Astrocyte (in vitro differentiated cells and primary cell): ENCODE data around the gene HMGCS2. TPM values are rescaled to one million over a fixed set of nuclear protein-coding genes. Genes with fewer than 3 reads are reported as not detected.

ENCODE experiments used
- DNase-seq: peaks from one replicate; pipeline ENCODE4 v3.0.0-alpha.2; 2010; ENCODE audit warnings: low read depth
- FAIRE-seq: peaks from 2 replicates; lab custom pipeline; 2011; peaks lifted over from hg19 to GRCh38; lab: Jason Lieb, UNC
- H2AFZ ChIP-seq: 2 replicates; pipeline ENCODE4 v1.6.0; 2012; ENCODE audit warnings: low read depth, low read length, inconsistent platforms
- H3K27ac ChIP-seq: 2 replicates; pipeline ENCODE4 v1.5.1; 2011; ENCODE audit warnings: low read depth, low read length, inconsistent platforms
- H3K27me3 ChIP-seq: 2 replicates; pipeline ENCODE4 v1.6.0; 2011; ENCODE audit warnings: low read length, inconsistent platforms; ENCODE audit not compliant: insufficient read depth
- H3K36me3 ChIP-seq: 2 replicates; pipeline ENCODE4 v1.5.1; 2011; ENCODE audit warnings: low read length, inconsistent platforms; ENCODE audit not compliant: insufficient read depth
- H3K4me1 ChIP-seq: 2 replicates; pipeline ENCODE4 v1.5.1; 2011; ENCODE audit warnings: low read length, inconsistent platforms; ENCODE audit not compliant: insufficient read depth
- H3K4me2 ChIP-seq: 2 replicates; pipeline ENCODE4 v1.6.0; 2012; ENCODE audit warnings: low read length, inconsistent platforms
- H3K4me3 ChIP-seq: 2 replicates; pipeline ENCODE4 v1.5.1; 2011; ENCODE audit warnings: low read depth, mild to moderate bottlenecking, low read length, inconsistent platforms; ENCODE audit not compliant: insufficient read depth
- H3K79me2 ChIP-seq: 2 replicates; pipeline ENCODE4 v1.6.0; 2012; ENCODE audit warnings: mild to moderate bottlenecking, low read length, inconsistent platforms; ENCODE audit not compliant: insufficient read depth
- H3K9ac ChIP-seq: 2 replicates; pipeline ENCODE4 v1.6.0; 2012; ENCODE audit warnings: mild to moderate bottlenecking, low read length, inconsistent platforms
- H3K9me3 ChIP-seq: 2 replicates; pipeline ENCODE4 v1.5.1; 2012; ENCODE audit warnings: low read depth, mild to moderate bottlenecking, low read length, inconsistent platforms; ENCODE audit not compliant: insufficient read depth
- H4K20me1 ChIP-seq: 2 replicates; pipeline ENCODE4 v1.6.0; 2012; ENCODE audit warnings: low read length, inconsistent platforms; ENCODE audit not compliant: insufficient read depth
- H3K27ac Mint-ChIP-seq: one replicate; pipeline ENCODE4 v1.8.0; 2021; ENCODE audit warnings: mild to moderate bottlenecking, mixed read lengths; ENCODE audit not compliant: unreplicated experiment
- H3K27me3 Mint-ChIP-seq: one replicate; pipeline ENCODE4 v1.8.0; 2021; ENCODE audit warnings: low read depth, mixed read lengths; ENCODE audit not compliant: unreplicated experiment
- H3K36me3 Mint-ChIP-seq: one replicate; pipeline ENCODE4 v1.8.0; 2021; ENCODE audit warnings: low read depth, mixed read lengths; ENCODE audit not compliant: unreplicated experiment
- H3K4me1 Mint-ChIP-seq: one replicate; pipeline ENCODE4 v1.8.0; 2021; ENCODE audit warnings: low read depth, mixed read lengths; ENCODE audit not compliant: unreplicated experiment
- H3K4me3 Mint-ChIP-seq: one replicate; pipeline ENCODE4 v1.8.0; 2021; ENCODE audit warnings: mild to moderate bottlenecking, moderate library complexity, mixed read lengths; ENCODE audit not compliant: unreplicated experiment
- H3K9me3 Mint-ChIP-seq: one replicate; pipeline ENCODE4 v1.8.0; 2021; ENCODE audit warnings: mild to moderate bottlenecking, mixed read lengths; ENCODE audit not compliant: unreplicated experiment
- CTCF ChIP-seq: IDR thresholded peaks from 2 replicates; pipeline ENCODE4 v1.5.1; 2011; ENCODE audit warnings: low read depth, mild to moderate bottlenecking, inconsistent platforms, low read length, moderate library complexity; ENCODE audit not compliant: insufficient read depth
- EZH2 ChIP-seq: IDR thresholded peaks from 2 replicates; pipeline ENCODE4 v1.6.1; 2012; ENCODE audit warnings: mild to moderate bottlenecking, low read length, inconsistent platforms; ENCODE audit not compliant: insufficient read depth
- total RNA-seq: library from RNA; stranded (reverse); gene quantifications from 2 replicates; pipeline ENCODE4 v1.2.1, GENCODE V29; 2021

Gene HMGCS2
- total RNA-seq, 1 donor from 2014 or later, result not detected

GRCh38 chr1:119794230-119794875 is 25.6 kb upstream of the HMGCS2 start:
- Mint-ChIP-seq H3K27ac (no peak overlapping the region), H3K36me3 (peaks cover 2% of the 10 kb centered on the region), H3K4me1 (no peaks in the 10 kb centered on the region), H3K9me3 (no peaks in the 10 kb centered on the region), H3K4me3 (no peak overlapping the region), H3K27me3 (peaks cover 21% of the 10 kb centered on the region)
- Histone ChIP-seq H3K4me3 (no peak overlapping the region), H3K4me2 (no peak overlapping the region), H2AFZ (no peak overlapping the region), H3K4me1 (no peaks in the 10 kb centered on the region), H3K27me3 (peaks cover 2% of the 10 kb centered on the region), H4K20me1 (no peaks in the 10 kb centered on the region), H3K79me2 (no peaks in the 10 kb centered on the region), H3K9me3 (no peaks in the 10 kb centered on the region), H3K27ac (no peak overlapping the region), H3K9ac (no peak overlapping the region), H3K36me3 (no peaks in the 10 kb centered on the region)
- no peak for DNase-seq
- FAIRE-seq, result no peak
- no peak for TF ChIP-seq CTCF
- no peak for TF ChIP-seq EZH2

GRCh38 chr1:119791377-119791776 is 22.7 kb upstream of the HMGCS2 start:
- Histone ChIP-seq H3K9me3 (no peaks in the 10 kb centered on the region), H3K4me3 (no peak overlapping the region), H4K20me1 (no peaks in the 10 kb centered on the region), H2AFZ (no peak overlapping the region), H3K36me3 (no peaks in the 10 kb centered on the region), H3K27ac (no peak overlapping the region), H3K27me3 (no peaks in the 10 kb centered on the region), H3K4me1 (no peaks in the 10 kb centered on the region), H3K4me2 (no peak overlapping the region), H3K79me2 (no peaks in the 10 kb centered on the region), H3K9ac (no peak overlapping the region)
- peaks cover 18% of the 10 kb centered on the region for H3K27me3 Mint-ChIP-seq
- no peak overlapping the region for H3K4me3 Mint-ChIP-seq
- no peaks in the 10 kb centered on the region for H3K9me3 Mint-ChIP-seq
- DNase-seq, result no peak
- peaks cover 5% of the 10 kb centered on the region for H3K4me1 Mint-ChIP-seq
- H3K27ac Mint-ChIP-seq, result no peak overlapping the region
- no peak for FAIRE-seq
- TF ChIP-seq CTCF, result no peak
- TF ChIP-seq EZH2, result no peak
- H3K36me3 Mint-ChIP-seq, result peaks cover 2% of the 10 kb centered on the region

GRCh38 chr1:119790451-119791198 is 21.9 kb upstream of the HMGCS2 start:
- no peak overlapping the region for H3K4me2 ChIP-seq
- no peak for FAIRE-seq
- no peaks in the 10 kb centered on the region for H4K20me1 ChIP-seq
- H3K9me3 ChIP-seq, result no peaks in the 10 kb centered on the region
- TF ChIP-seq EZH2, result no peak
- no peak for TF ChIP-seq CTCF
- H2AFZ ChIP-seq, result no peak overlapping the region
- Mint-ChIP-seq H3K27ac (no peak overlapping the region), H3K36me3 (peaks cover 2% of the 10 kb centered on the region), H3K4me1 (peaks cover 5% of the 10 kb centered on the region), H3K27me3 (peaks cover 18% of the 10 kb centered on the region), H3K9me3 (no peaks in the 10 kb centered on the region), H3K4me3 (no peak overlapping the region)
- DNase-seq, result no peak
- H3K4me1 ChIP-seq, result no peaks in the 10 kb centered on the region
- H3K27me3 ChIP-seq, result peaks cover 2% of the 10 kb centered on the region
- H3K36me3 ChIP-seq, result no peaks in the 10 kb centered on the region
- no peak overlapping the region for H3K9ac ChIP-seq
- no peak overlapping the region for H3K4me3 ChIP-seq
- no peaks in the 10 kb centered on the region for H3K79me2 ChIP-seq
- no peak overlapping the region for H3K27ac ChIP-seq
